SK-N-MC (cell line): ENCODE results near the gene ATP1A1.

Source experiments
- EZH2 ChIP-seq: fragments of 200-600 bp; sonication (generic); IDR thresholded peaks from one replicate; pipeline ENCODE4 v1.6.1; 2017; ENCODE audit warnings: antibody characterized with exemption
- FOXP2 ChIP-seq: optimal IDR thresholded peaks from 2 replicates; pipeline ENCODE3; 2011; ENCODE audit warnings: mild to moderate bottlenecking, moderate library complexity; ENCODE audit not compliant: insufficient read depth; ENCODE audit errors: extremely low read length, control extremely low read depth
- POLR2AphosphoS5 ChIP-seq: IDR thresholded peaks from 2 replicates; pipeline ENCODE4 v1.6.1; 2012; ENCODE audit warnings: mild to moderate bottlenecking, low read depth, low read length, borderline replicate concordance

- TF ChIP-seq POLR2AphosphoS5: no peak
- TF ChIP-seq FOXP2: no peak
- TF ChIP-seq EZH2: no peak
These were observed 4.8 kb upstream of the ATP1A1 start for GRCh38 chr1:116368241-116368640.
